SK-MEL-5 (cell line): ENCODE results near the gene COL6A2. TPM values are rescaled to one million over a fixed set of nuclear protein-coding genes. Genes with fewer than 3 reads are reported as not detected.
"Not testable (repeated sequence)": the region's sequence is repeated elsewhere in the genome, so short reads cannot be mapped to it uniquely, and the experiment has no call there.

Source experiments
- DNase-seq: peaks from one replicate; pipeline ENCODE4 v3.0.0-alpha.2; 2016; ENCODE audit warnings: low read depth, low spot score
- in situ Hi-C: cut with HindIII; loops from 2 replicates; pipeline ENCODE4 v1.10.0; 2016; ENCODE audit warnings: low sequenced_read_pairs, high pct_unique_total_duplicates, low pct_unique_long_range_greater_than_20kb
- total RNA-seq: library from RNA; depleted of rRNA; stranded (reverse); fragments of >200 nt; shearing (Covaris generic); gene quantifications from 2 replicates; pipeline ENCODE4 v1.2.3, GENCODE V29; 2014

Gene COL6A2
- total RNA-seq, 1 experiment from 2014 or later, result 21.3 TPM

GRCh38 chr21:46142582-46143473, 44.9 kb downstream of the COL6A2 start:
- DNase-seq, result no peak
- in situ Hi-C loops, result no loop called here

DNA sequence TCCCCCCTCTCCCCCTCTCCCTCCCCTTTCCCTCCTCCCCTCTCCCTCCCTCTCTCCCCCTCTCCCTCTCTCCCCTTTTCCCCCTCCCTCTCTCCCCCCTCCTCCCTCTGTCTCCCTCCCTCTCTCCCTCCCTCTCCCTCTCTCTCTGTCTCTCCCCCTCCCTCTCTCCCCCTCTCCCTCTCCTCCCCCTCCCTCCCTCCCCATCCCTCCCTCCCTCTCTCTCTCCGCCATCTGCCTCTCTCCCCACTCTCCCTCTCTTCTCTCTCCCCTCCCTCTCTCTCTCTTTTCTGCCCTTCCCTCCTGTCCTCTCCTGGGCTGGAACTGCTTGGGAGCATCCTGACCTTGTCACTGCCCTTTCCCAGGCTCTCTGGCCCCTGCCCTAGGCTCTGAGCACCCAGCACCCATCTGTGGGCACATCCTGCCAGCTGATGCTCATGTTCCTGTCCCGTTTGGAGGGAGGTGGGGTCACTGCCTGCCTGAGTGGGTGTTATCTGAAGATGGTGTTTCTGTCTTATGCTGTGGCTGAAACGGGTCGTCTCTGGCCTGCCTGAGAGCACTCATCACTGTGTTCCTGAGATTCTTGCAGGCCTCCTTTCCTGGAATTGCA, 46.7 kb downstream of the COL6A2 start:
- no peak for DNase-seq
- in situ Hi-C loops, result no loop called here

- in situ Hi-C loops, result no loop called here
- no peak for DNase-seq
Observed at GRCh38 chr21:46145159-46145839, 47.4 kb downstream of the COL6A2 start.

DNA sequence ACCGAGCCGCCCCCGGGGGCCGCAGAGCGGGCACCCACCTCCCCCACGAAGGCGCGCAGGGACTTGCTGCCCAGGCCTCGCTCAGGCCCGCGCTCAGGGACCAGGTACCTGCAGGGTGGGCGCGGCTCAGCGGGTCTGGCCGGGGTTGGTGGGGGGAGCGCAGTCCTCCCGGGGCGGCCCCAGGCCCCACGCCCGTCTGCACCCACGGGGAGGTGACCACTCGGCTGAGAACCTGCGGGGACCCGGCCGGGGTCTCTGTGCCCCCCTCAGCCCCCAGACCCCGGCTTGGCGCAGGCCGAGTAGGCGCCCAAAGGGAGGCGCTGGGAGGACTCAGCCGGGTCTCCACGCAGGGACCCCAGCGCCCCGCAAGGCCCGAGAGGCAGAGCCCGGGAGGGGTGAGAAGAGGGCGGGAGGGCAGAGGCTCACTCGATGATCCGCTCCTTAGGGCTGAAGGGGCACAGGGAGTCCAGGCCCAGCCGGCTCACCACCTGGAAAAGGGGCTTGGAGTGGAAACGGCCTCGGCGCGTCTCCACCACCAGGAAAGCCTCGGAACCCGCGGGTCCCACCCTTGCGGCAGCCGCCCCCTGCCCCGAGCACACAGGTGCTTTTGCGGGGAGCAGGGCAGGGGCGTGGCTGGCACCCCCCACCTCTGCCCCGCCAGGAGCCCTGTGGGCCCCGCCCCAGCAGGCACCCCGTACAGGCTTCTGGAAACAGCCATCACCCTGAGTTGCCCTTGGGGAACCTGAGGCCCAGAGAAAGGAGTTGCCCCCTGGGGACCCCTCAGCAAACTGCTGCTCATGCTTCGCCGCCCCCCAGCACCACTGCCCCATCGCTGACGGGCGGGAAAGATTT, 48.2 kb downstream of the COL6A2 start:
- in situ Hi-C loops, result no loop called here
- DNase-seq, result no peak

- DNase-seq, result no peak
- in situ Hi-C loops, result no loop called here
Observed at GRCh38 chr21:46146856-46147255, 48.9 kb downstream of the COL6A2 start.

GRCh38 chr21:46147429-46147828, 49.5 kb downstream of the COL6A2 start:
- peak; percentile 50 for DNase-seq
- in situ Hi-C loops, result not testable (repeated sequence)

- in situ Hi-C loops, result no loop called here
- DNase-seq, result no peak
Observed at GRCh38 chr21:46148106-46148505, 50.2 kb downstream of the COL6A2 start.

- in situ Hi-C loops, result no loop called here
- DNase-seq, result no peak
Observed at GRCh38 chr21:46149205-46149901, 51.4 kb downstream of the COL6A2 start.

DNA sequence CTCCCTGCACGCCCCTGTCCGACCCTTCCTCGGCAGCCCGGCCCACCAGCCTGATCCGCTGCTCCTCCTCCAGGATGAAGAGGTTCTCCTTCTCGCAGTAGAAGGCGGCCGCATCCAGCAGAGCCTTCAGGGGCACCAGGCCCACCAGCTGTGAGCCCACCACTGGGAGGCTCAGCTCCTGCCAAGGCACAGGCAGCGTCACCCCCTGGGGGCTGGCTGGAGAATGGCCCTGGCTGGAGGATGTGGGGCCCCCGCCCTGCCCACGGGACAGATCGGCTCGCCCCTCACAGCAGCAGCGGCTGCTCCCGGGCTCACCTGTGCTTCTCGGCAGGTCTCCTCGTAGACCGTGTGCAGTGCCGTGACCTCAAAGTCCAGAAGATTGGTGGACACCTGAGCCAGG, 52.2 kb downstream of the COL6A2 start:
- in situ Hi-C loops, result no loop called here
- DNase-seq, result no peak

DNA sequence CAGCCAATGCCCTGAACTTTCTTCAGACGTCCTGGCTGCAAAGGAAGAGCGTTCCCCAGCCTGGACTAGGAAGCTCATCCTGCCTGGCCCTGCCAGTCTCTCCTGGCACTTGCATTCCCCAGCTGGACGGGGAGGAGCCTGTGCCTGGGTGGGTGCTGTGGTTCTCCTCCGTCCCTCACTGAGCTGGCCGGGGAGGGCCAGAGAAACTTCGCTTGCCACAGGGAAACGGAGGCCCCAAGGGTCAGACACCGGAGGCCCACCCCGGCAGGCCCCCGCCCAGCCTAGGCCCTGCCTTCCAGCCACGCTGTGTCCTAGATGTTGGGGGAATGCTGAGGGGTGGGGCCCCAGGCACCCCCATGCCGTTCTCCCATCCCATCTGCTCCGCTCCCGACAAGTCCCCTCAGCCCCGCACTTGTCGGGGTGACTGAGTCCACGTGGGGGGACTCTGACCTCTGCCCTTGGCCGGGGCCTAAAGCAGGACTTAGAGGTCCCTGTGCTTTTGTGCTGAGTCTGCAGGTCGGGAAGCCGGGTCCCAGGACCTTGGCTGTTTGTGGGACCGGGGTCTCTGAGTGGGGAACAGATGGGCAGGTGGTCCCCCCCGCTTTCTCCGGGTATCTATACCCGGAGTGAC, 52.7 kb downstream of the COL6A2 start:
- in situ Hi-C loops, result no loop called here
- no peak for DNase-seq

DNA sequence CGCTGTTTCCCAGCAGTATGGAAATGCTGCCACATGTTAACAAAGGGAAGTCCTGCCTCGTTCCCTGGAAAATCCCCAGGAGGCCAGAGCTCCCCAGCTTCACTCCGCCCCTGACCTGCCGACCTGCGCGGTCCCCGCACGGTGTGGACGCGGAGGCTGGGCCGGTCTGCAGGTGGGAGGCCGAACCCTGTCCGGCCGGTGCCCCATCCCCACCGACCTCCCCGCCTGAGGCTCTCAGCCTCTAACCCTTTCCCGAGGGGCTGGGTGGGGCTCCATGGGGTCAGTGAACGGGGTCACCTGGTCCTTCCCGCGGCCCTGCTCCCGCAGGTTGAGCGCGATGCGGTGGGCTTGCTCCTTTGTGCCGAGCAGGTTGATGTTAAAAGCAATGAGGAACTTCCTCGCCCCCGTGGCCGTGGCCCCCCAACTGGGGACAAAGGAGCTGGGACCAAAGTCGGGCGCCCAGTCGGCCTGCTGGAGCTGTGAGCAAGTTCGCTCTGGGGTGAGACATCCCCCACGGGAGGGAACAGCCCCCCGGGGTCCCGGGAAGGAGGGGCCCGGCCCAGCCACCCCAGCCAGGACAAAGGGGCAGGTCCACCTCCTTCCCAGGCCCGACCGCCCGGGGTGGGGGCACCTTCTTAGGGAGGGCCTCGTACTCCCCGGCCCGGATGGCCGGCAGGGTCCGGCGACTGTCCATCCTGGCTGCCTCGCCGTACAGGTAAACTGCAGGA, 53.5 kb downstream of the COL6A2 start:
- in situ Hi-C loops, result no loop called here
- DNase-seq, result no peak

GRCh38 chr21:46151989-46152926, 54.3 kb downstream of the COL6A2 start:
- in situ Hi-C loops, result no loop called here
- no peak for DNase-seq

DNA sequence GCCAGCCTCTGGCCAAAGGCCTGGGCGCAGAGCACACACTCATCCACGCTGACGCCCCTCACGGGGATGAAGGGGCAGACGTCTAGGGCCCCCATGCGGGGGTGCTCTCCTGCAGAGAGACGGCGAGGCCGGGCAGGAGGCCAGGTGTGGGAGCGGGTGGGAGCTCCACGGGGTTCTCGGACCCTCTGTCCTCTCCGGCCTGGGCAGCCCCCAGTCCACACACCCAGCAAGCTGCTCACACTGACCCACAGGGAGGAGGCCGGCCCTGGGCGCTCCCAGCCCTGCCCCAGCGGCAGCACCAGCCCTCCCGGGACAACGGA, 55.0 kb downstream of the COL6A2 start:
- no peak for DNase-seq
- in situ Hi-C loops, result no loop called here

- in situ Hi-C loops, result no loop called here
- DNase-seq, result peak; percentile 52
Observed at GRCh38 chr21:46153247-46154154, 55.6 kb downstream of the COL6A2 start.
